ENCODE measurements around the gene ATR.
"Not testable (repeated sequence)": the region's sequence is repeated elsewhere in the genome, so short reads cannot be mapped to it uniquely, and the experiment has no call there.

The ATR gene

GRCh38 chr3:142576792-142577191, 1.7 kb downstream of the ATR start:
- H3K4me3 ChIP-seq (ENCODE audit: low read depth, low read length) = no peak overlapping the region
- TF ChIP-seq CTCF (IDR thresholded peaks at IDR 0.05; ENCODE audit: borderline replicate concordance, insufficient read depth, low read depth, low read length) = no peak

- TF ChIP-seq CTCF (IDR thresholded peaks at IDR 0.05; ENCODE audit: borderline replicate concordance, insufficient read depth, low read depth, low read length) = no peak
Measured at GRCh38 chr3:142574665-142575064, 3.9 kb downstream of the ATR start.

GRCh38 chr3:142574223-142574622, 4.3 kb downstream of the ATR start:
- H3K4me3 ChIP-seq (ENCODE audit: low read depth, low read length) = not testable (repeated sequence)

More at GRCh38 chr3:142574665-142575064, 3.9 kb downstream of the ATR start:
- H3K4me3 ChIP-seq (ENCODE audit: low read depth, low read length) = no peak overlapping the region

GRCh38 chr3:142569422-142569821, 9.1 kb downstream of the ATR start:
- H3K4me3 ChIP-seq (ENCODE audit: low read depth, low read length) = not testable (repeated sequence)

- H3K4me3 ChIP-seq (ENCODE audit: low read depth, low read length) = no peak overlapping the region
- TF ChIP-seq CTCF (IDR thresholded peaks at IDR 0.05; ENCODE audit: borderline replicate concordance, insufficient read depth, low read depth, low read length) = no peak
Measured at GRCh38 chr3:142568393-142569017, 10.0 kb downstream of the ATR start.

- no peak overlapping the region for H3K4me3 ChIP-seq (ENCODE audit: low read depth, low read length)
- TF ChIP-seq CTCF (IDR thresholded peaks at IDR 0.05; ENCODE audit: borderline replicate concordance, insufficient read depth, low read depth, low read length) = no peak
Measured at GRCh38 chr3:142566096-142566495, 12.4 kb downstream of the ATR start.

GRCh38 chr3:142563496-142563997, 15.0 kb downstream of the ATR start:
- no peak overlapping the region for H3K4me3 ChIP-seq (ENCODE audit: low read depth, low read length)
- no peak for TF ChIP-seq CTCF (IDR thresholded peaks at IDR 0.05; ENCODE audit: borderline replicate concordance, insufficient read depth, low read depth, low read length)

- TF ChIP-seq CTCF (IDR thresholded peaks at IDR 0.05; ENCODE audit: borderline replicate concordance, insufficient read depth, low read depth, low read length) = no peak
- H3K4me3 ChIP-seq (ENCODE audit: low read depth, low read length) = no peak overlapping the region
Measured at GRCh38 chr3:142560118-142560517, 18.4 kb downstream of the ATR start.
